Measurements from ENCODE around the gene HDAC7. TPM values are rescaled to one million over a fixed set of nuclear protein-coding genes. Genes with fewer than 3 reads are reported as not detected.

Gene HDAC7
- total RNA-seq, 1 donor from 2014 or later = 67.9 TPM

DNA sequence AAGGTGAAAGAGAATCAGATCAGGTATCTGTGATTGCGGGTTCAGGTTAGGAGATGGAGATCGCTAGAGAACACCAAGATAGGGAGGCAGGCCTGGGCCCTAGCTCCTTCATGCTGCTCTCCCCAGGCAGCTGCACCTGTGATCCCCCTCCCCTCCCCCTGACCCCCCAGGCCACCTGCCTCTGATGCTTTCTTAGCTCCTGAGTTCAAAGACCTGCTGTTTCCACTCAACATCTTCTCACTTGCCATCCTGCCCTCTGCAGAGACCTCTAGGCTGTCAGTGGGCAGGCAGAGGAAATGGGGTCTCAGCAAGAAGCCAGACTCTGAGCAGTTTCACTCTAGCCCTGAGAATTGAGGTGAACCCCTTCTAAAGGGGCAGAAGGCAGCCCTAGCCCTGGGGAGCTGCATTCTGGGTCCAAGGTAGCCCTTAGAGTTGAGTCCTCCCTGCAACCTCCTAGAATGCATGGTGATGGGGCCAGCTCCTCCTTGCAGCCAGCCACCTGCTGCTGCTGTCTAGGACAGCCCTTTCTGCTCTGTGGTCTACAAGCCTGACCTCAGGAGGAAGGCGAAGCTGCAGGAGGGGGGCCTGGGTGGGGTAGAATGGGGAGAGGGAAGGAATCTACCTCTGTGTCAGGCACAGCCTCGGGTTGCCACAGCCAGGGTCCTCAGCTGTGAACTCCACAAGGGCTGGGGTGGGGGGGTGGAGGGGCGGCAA, 53.0 kb downstream of the HDAC7 start:
- no peak for DNase-seq
- TF ChIP-seq, protein P1, sequence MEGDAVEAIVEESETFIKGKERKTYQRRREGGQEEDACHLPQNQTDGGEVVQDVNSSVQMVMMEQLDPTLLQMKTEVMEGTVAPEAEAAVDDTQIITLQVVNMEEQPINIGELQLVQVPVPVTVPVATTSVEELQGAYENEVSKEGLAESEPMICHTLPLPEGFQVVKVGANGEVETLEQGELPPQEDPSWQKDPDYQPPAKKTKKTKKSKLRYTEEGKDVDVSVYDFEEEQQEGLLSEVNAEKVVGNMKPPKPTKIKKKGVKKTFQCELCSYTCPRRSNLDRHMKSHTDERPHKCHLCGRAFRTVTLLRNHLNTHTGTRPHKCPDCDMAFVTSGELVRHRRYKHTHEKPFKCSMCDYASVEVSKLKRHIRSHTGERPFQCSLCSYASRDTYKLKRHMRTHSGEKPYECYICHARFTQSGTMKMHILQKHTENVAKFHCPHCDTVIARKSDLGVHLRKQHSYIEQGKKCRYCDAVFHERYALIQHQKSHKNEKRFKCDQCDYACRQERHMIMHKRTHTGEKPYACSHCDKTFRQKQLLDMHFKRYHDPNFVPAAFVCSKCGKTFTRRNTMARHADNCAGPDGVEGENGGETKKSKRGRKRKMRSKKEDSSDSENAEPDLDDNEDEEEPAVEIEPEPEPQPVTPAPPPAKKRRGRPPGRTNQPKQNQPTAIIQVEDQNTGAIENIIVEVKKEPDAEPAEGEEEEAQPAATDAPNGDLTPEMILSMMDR (IDR thresholded peaks at IDR 0.05; ENCODE audit: partially characterized antibody, unreplicated experiment) = no peak
- no peak overlapping the region for H3K4me3 Mint-ChIP-seq (ENCODE audit: unreplicated experiment)
- H3K36me3 Mint-ChIP-seq (ENCODE audit: unreplicated experiment) = no peaks in the 10 kb centered on the region
- H3K27ac Mint-ChIP-seq (ENCODE audit: unreplicated experiment) = no peak overlapping the region
- H3K4me1 Mint-ChIP-seq (ENCODE audit: low read depth, unreplicated experiment) = peaks cover 15% of the 10 kb centered on the region
- H3K9me3 Mint-ChIP-seq (ENCODE audit: unreplicated experiment) = peaks cover 5% of the 10 kb centered on the region
- peaks cover 7% of the 10 kb centered on the region for H3K27me3 Mint-ChIP-seq (ENCODE audit: unreplicated experiment)

DNA sequence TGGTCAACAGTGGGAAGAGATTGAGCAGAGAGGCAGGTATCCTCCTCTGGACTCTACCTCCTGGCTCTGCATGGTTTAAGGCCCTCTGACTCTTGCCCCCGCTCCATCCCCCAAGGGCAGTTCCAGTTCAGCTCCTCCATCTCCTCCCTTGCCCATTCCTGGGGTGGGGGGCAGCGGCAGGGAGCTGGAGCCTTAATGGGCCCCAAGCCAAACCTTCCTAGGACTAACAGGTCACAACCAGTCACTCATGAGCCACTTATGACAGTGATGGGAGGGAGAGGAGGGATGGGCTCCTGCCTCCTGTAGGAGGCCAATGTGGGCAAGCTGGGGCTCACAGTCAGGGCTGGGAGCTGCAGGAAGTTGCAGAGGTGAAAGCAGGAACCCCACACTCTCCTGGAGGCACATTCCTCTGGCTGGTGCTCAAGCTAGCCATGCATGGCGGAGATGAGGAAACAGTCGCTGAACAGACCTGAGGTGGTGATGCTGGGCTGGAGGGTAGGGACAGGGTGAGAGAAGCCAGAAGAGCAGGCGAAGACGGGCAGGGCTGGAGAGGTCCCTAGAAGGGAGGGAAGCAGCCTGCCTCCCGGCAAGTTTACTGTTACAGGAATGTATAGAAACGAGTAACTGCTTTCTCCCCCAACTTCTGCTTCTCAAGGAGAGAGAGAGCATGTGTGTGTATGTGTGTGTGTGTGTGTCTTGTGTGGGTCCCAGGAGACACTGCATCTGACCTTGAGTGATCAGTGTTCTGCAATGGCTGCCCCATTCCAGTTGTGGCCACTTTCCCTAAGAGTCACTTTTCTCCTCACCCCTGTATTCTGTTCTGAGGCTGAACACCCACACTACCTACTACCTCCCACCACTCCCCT, 56.0 kb downstream of the HDAC7 start:
- H3K27me3 Mint-ChIP-seq (ENCODE audit: unreplicated experiment) = peaks cover 7% of the 10 kb centered on the region
- H3K27ac Mint-ChIP-seq (ENCODE audit: unreplicated experiment) = peak overlapping the region; percentile 18
- peaks cover 15% of the 10 kb centered on the region for H3K4me1 Mint-ChIP-seq (ENCODE audit: low read depth, unreplicated experiment)
- no peak overlapping the region for H3K4me3 Mint-ChIP-seq (ENCODE audit: unreplicated experiment)
- TF ChIP-seq, protein P1 (IDR thresholded peaks at IDR 0.05; ENCODE audit: partially characterized antibody, unreplicated experiment) = no peak
- peaks cover 6% of the 10 kb centered on the region for H3K9me3 Mint-ChIP-seq (ENCODE audit: unreplicated experiment)
- DNase-seq = no peak
- H3K36me3 Mint-ChIP-seq (ENCODE audit: unreplicated experiment) = no peaks in the 10 kb centered on the region

DNA sequence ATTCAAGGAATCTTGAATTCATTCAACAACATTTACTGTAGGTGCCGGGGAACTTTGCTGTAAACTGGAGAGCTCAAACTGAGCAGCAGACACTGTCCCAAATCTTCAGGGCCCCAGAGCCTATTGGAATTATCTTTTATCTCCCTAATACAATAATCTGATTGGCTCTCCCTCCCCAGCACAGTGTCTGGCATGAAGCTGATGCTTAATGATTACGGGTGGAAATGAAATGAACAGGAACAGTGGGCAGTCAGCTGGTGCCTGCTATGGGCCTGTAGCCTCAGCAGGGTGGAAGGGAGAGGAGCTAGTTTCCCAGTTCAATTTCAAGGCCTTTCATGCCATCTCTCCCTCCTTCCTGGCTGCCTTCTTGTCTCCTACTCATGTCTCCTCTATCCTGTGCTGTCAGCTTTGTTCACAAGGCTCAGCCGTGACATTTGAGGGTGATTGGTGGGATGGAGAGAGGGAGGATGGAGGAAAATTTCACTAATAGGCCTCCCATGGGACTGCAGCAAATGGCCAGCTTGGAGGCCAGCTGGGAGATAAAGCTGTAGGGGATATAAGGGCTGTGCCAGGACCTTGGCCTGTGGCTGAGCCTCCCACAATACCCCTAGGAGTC, 56.7 kb downstream of the HDAC7 start:
- H3K9me3 Mint-ChIP-seq (ENCODE audit: unreplicated experiment) = peaks cover 6% of the 10 kb centered on the region
- no peak overlapping the region for H3K4me3 Mint-ChIP-seq (ENCODE audit: unreplicated experiment)
- TF ChIP-seq, protein P1 (IDR thresholded peaks at IDR 0.05; ENCODE audit: partially characterized antibody, unreplicated experiment) = no peak
- peaks cover 7% of the 10 kb centered on the region for H3K27me3 Mint-ChIP-seq (ENCODE audit: unreplicated experiment)
- peak overlapping the region; percentile 59 for H3K27ac Mint-ChIP-seq (ENCODE audit: unreplicated experiment)
- H3K36me3 Mint-ChIP-seq (ENCODE audit: unreplicated experiment) = no peaks in the 10 kb centered on the region
- no peak for DNase-seq
- H3K4me1 Mint-ChIP-seq (ENCODE audit: low read depth, unreplicated experiment) = peaks cover 15% of the 10 kb centered on the region

DNA sequence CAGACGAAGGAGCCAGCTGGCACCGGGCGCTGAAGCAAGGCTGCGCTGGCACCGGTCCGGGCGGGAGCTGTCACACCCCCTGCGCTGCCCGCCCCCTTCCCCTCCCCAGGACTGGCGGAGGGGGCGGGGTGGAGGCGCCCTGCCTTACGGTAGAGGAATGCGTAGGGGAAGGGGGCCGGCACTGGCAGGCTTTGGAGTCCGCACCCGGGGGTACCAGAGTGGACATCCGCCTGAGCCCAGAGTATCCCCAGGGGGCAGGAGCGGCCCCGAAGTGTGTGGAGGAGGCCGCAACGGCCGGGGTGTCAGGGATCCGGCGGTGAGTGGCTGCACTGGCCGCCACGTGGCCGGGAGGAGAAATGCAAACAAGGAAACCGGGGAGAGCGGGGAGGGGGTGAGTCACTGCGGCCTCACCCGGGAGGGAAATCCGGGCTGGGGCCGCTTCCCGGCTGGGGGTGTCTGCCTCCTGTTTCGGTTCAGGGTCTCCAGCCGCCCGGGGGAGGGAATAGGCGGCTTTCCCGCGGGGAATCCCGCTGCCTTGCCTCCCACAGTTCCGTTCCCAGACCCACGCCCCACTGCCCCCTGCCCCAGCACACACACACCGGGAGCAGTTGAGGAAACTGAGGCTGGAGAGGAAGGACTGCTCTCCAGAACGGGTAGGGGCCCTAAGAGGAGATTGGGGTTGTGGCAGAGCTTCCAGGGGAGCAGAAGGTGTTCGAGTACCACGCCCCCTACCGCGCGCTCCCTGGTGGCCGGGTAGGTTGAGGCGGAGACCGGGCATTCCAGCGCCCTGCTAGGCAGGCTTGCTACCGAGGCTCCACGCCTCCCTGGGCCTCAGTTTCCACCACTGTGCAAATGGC, 60.6 kb downstream of the HDAC7 start, which contains the start of gene RAPGEF3:
Gene RAPGEF3 (minus strand): TSS at position 47 of the 857 bp plus-strand sequence. CDS start 324 bp downstream, outside the sequence.
- no peak within 1 kb of the TSS for H3K27ac Mint-ChIP-seq (ENCODE audit: unreplicated experiment)
- TF ChIP-seq, protein P1 (IDR thresholded peaks at IDR 0.05; ENCODE audit: partially characterized antibody, unreplicated experiment) = peak; percentile 82
- peak within 1 kb of the TSS; percentile 68 for H3K4me3 Mint-ChIP-seq (ENCODE audit: unreplicated experiment)
- H3K9me3 Mint-ChIP-seq (ENCODE audit: unreplicated experiment) = peaks cover 5% of the 10 kb centered on the region
- DNase-seq = peak; percentile 77
- H3K4me1 Mint-ChIP-seq (ENCODE audit: low read depth, unreplicated experiment) = peaks cover 15% of the 10 kb centered on the region
- H3K36me3 Mint-ChIP-seq (ENCODE audit: unreplicated experiment) = no peaks in the 10 kb centered on the region
- peaks cover 9% of the 10 kb centered on the region for H3K27me3 Mint-ChIP-seq (ENCODE audit: unreplicated experiment)

All from glutamatergic neuron (in vitro differentiated cells).